Measurements from ENCODE around the gene MAGEA8. TPM values are rescaled to one million over a fixed set of nuclear protein-coding genes. Genes with fewer than 3 reads are reported as not detected.
"Not testable (repeated sequence)": the region's sequence is repeated elsewhere in the genome, so short reads cannot be mapped to it uniquely, and the experiment has no call there.

Gene MAGEA8
- total RNA-seq (2014; rRNA removed; shearing (Covaris generic)), result 1.1 and 1.4 TPM in 2 replicates

GRCh38 chrX:149881081-149881711 lies at the start of gene MAGEA8:
Gene MAGEA8 (plus strand): TSS chrX:149881183. CDS start chrX:149884273, 3,090 bp downstream.
- DNase-seq (ENCODE audit: low read depth), result no peak

GRCh38 chrX:149831473-149831872 lies 49.5 kb upstream of the MAGEA8 start:
- no peak for DNase-seq (ENCODE audit: low read depth)

- not testable (repeated sequence) for DNase-seq (ENCODE audit: low read depth)
These were observed 44.3 kb upstream of the MAGEA8 start for GRCh38 chrX:149836728-149837127.

DNA sequence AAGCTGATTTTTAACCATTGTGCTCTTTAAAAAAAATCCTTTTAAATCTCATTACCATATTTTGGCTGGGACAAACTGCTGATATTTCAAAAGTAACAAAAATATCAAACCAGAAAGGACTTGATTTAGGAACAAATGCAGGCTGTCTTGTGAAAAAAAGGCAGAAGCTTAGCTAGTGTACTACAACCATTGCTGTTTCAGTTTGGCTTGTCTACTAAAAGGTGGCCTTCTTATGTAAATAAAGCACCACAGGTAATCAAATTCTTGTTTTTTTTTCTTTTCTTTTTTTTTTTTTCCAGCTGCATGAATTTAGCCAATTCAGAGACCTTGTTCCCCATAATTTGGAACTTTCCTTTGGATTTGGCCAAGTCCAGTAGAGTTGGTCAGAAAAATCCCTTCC lies 43.8 kb upstream of the MAGEA8 start:
- DNase-seq (ENCODE audit: low read depth), result no peak

- peak; percentile 6 for DNase-seq (ENCODE audit: low read depth)
These were observed 43.3 kb upstream of the MAGEA8 start for GRCh38 chrX:149837639-149838038.

DNA sequence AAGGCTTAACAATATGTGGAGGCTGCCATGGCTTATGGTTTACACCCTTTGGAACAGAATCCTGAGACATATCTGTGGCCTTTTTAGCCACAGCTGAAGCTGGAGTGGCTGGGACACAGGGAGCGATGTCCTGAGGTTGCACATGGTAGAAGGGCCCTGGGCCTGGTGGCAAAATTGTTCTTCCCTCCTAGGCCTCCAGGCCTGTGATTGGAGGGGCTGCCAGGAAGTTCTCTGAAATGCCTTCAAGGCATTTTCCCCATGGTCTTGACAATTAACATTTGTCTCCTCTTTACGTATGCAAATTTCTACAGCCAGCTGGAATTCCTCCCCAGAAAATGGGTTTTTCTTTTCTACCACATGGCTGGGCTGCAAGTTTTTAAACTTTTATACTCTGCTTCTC lies 39.1 kb upstream of the MAGEA8 start:
- DNase-seq (ENCODE audit: low read depth), result no peak

DNA sequence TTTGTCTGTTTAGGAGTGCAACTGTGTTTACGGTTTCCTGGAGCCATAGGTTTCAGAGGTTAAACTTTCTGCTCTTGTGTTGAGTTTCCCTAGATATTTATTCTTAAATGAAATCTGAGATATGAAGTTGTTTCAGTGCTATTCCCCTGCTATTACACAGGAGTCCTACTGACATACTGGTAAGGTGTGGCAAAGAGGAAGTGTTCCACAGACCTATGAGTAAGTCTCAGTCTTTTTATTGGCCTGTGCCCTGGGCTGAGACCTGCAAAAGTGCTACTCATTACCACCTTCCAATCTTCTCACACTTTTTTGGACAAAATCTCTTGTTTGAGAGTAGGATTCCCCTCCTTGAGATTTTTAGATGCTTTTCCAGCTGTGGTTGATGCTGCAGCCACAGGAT lies 35.6 kb upstream of the MAGEA8 start:
- no peak for DNase-seq (ENCODE audit: low read depth)

GRCh38 chrX:149846789-149847188 lies 34.2 kb upstream of the MAGEA8 start:
- no peak for DNase-seq (ENCODE audit: low read depth)

GRCh38 chrX:149848855-149849254 lies 32.1 kb upstream of the MAGEA8 start:
- DNase-seq (ENCODE audit: low read depth), result no peak

GRCh38 chrX:149849787-149850186 lies 31.2 kb upstream of the MAGEA8 start:
- DNase-seq (ENCODE audit: low read depth), result no peak

GRCh38 chrX:149851864-149852263 lies 29.1 kb upstream of the MAGEA8 start:
- DNase-seq (ENCODE audit: low read depth), result no peak

DNA sequence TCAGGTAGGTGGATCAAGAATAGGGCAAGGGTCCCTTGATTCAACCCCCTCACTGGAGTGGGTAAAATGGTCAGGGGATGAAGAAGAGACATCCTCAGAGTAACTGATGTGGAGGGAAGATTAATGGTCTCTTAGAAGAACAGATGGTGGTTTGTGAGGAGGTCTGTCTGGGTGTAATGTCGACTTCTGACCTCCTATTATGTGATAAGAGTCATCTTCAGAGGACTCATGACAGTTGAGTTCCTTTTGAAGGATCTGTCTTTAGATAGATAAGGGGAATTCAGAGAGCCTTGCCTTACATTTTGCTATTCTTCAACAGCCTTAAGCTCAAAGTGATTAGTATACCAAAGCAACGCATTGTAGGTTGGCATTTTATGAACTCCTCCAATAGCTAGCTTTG lies 27.1 kb upstream of the MAGEA8 start:
- no peak for DNase-seq (ENCODE audit: low read depth)

DNA sequence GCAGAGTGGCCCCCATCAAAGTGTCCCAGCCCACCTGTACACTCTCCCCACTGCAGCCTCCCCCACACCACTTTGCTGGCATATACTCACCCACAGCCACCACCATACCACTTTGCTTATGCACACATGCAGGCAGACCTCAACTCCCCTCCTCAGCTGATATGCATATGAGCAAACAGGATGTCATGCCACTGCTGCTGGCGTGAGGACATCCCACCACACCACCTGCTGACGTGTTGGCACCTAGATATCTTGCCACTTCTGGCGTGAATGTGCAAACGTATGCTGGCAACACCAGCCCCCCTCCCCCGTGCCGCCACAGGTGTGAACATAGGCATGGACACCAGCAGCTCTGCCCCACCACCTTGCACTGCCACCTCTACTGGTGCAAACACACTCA lies 22.4 kb upstream of the MAGEA8 start:
- DNase-seq (ENCODE audit: low read depth), result no peak

DNA sequence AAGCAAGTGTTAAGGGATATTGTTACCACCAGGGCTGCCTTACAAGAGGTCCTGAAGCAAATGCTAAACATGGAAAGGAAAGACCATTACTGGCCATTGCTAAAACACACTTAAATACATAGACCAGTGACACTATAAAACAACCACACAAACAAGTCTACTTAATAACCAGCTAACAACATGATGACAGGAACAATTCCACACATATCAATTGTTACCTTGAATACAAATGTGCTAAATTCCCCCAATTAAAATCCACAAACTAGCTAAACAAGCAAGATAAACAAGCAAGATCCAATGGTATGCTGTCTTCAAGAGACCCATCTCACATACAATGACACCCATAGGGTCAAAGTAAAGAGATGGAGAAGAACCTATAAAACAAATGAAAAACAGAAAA lies 20.5 kb upstream of the MAGEA8 start:
- no peak for DNase-seq (ENCODE audit: low read depth)

GRCh38 chrX:149865390-149865789 lies 15.6 kb upstream of the MAGEA8 start:
- DNase-seq (ENCODE audit: low read depth), result no peak

GRCh38 chrX:149867488-149867887 lies 13.5 kb upstream of the MAGEA8 start:
- no peak for DNase-seq (ENCODE audit: low read depth)

DNA sequence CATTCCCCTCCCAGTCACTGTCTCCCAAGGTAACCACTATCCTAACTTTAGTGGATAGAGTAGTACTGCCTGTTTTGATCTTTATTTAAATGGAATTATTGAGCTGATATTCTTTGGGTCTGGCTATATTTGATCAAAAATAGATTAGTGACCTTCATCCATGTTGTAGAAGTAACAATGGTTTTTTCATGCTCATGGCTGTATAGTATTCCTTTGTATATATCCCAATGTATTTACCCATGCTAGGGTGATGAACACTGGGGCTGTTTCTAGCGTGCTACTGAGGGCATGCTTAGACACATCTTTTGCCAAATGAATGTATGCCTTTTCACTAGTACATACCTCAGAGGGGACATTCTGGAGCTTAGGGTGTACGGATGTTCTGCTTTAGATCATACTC lies 10.1 kb upstream of the MAGEA8 start:
- no peak for DNase-seq (ENCODE audit: low read depth)

DNA sequence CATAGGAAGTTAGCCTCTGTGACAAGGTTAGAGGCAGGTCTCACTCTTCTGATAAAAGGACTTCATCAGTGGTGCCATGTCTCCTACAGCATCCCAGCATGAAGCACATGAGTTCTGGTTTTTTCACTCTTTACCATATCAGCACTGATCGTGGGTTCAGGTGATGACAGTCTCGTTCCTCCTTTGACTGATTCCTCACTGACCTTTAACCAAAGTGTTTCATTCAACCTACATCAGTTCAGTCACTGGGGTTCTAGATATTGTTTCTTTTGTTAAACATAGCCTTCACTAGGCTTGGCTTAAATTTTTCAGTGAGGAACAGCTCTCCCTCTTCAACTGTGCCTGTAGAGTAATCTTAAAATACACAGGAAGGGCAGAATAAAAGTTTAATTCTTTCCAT lies 9.6 kb upstream of the MAGEA8 start:
- DNase-seq (ENCODE audit: low read depth), result no peak

GRCh38 chrX:149871940-149872339 lies 9.0 kb upstream of the MAGEA8 start:
- DNase-seq (ENCODE audit: low read depth), result peak; percentile 33

DNA sequence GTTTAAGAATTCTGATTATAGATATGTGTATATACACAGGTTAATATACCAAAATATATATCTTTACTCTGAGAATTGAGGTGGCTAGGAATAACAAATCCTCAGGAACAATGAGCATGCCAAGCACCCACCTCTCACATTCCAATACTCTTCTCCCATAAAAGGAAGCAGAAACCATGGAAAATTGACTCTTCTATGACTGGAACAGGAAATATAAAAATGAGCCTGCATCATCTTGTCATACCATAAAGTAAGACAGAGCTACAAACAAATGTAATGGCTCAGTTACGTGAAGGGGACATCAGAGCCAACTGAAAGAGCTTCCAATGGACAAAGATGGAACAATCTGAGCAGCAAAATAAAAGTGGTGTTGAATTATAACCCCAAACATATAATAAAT lies 3.8 kb upstream of the MAGEA8 start:
- DNase-seq (ENCODE audit: low read depth), result peak; percentile 3

GRCh38 chrX:149877636-149878035 lies 3.3 kb upstream of the MAGEA8 start:
- peak; percentile 53 for DNase-seq (ENCODE audit: low read depth)

DNA sequence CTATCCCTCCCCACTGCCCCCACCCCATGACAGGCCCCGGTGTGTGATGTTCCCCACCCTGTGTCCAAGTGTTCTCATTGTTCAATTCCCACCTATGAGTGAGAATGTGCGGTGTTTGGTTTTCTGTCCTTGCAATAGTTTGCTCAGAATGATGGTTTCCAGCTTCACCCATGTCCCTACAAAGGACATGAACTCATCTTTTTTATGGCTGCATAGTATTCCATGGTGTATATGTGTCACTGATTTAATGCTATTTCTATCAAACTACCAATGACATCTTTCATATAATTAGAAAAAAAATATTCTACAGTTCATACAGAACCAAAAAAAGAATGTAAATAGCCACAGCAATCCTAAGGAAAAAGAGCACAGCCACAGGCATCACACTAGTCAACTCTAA lies 9.8 kb downstream of the MAGEA8 start:
- not testable (repeated sequence) for DNase-seq (ENCODE audit: low read depth)

DNA sequence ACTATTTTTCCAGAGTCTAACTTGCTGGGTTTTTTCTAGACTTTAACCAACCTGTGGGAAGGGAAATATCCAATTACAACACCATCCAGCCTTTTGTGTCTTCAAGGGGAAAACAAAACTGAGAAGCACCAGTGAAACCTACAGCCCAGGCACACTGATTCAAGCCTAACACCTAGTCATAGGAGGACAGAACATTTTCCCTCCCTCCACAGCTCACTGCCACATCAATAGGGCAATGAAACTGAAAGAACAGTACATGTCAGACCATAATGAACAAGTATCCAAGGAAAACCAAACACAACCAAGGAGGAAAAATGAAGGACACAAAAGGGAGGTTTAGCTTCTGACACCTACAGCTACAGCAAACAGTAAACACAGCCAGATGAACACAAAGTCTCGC lies 17.6 kb downstream of the MAGEA8 start:
- no peak for DNase-seq (ENCODE audit: low read depth)
